Stimulated activated naive CD8-positive, alpha-beta T cell treated with anti-CD3 and anti-CD28 coated beads, Interleukin-15, Interleukin-2, amounts not matched to agents 100 U/mL and 50 U/mL, for 24 hours (primary cell): ENCODE measurements around the gene CYTH3.
A peak's percentile ranks its signal among the peaks of the same experiment; 100 is the strongest.
"Not testable (repeated sequence)": the region's sequence is repeated elsewhere in the genome, so short reads cannot be mapped to it uniquely, and the experiment has no call there.

Source experiments
- ATAC-seq: fragments of 150-1000 bp; cut with Tn5 transposase; one replicate; pipeline ENCODE4 v1.10.0; 2021
- DNase-seq: peaks from one replicate; pipeline ENCODE4 v3.0.0; 2021

The CYTH3 gene

GRCh38 chr7:6232116-6232515, 40.3 kb downstream of the CYTH3 start:
- DNase-seq: no peak
- no peak for ATAC-seq

- no peak for ATAC-seq
- DNase-seq: no peak
Observed at GRCh38 chr7:6231184-6231583, 41.2 kb downstream of the CYTH3 start.

GRCh38 chr7:6229284-6229683, 43.1 kb downstream of the CYTH3 start:
- not testable (repeated sequence) for ATAC-seq, DNase-seq

GRCh38 chr7:6228361-6229229, 43.8 kb downstream of the CYTH3 start:
- ATAC-seq (no peak), DNase-seq (no peak)

- DNase-seq (no peak), ATAC-seq (no peak)
Observed at GRCh38 chr7:6227294-6227846, 45.1 kb downstream of the CYTH3 start.

GRCh38 chr7:6226194-6226799, 46.1 kb downstream of the CYTH3 start:
- ATAC-seq: no peak
- no peak for DNase-seq

GRCh38 chr7:6223411-6223810, 49.0 kb downstream of the CYTH3 start:
- not testable (repeated sequence) for ATAC-seq, DNase-seq

- not testable (repeated sequence) for ATAC-seq, DNase-seq
Observed at GRCh38 chr7:6223010-6223409, 49.4 kb downstream of the CYTH3 start.

- ATAC-seq: peak; percentile 100
- DNase-seq: peak; percentile 32
Observed at GRCh38 chr7:6221340-6222319, 50.8 kb downstream of the CYTH3 start.

- DNase-seq: no peak
- no peak for ATAC-seq
Observed at GRCh38 chr7:6218329-6218728, 54.1 kb downstream of the CYTH3 start.

- no peak for ATAC-seq
- no peak for DNase-seq
Observed at GRCh38 chr7:6212008-6212407, 60.4 kb downstream of the CYTH3 start.

- no peak for ATAC-seq
- no peak for DNase-seq
Observed at GRCh38 chr7:6210621-6211372, 61.6 kb downstream of the CYTH3 start.

GRCh38 chr7:6209340-6209739, 63.1 kb downstream of the CYTH3 start:
- DNase-seq (no peak), ATAC-seq (no peak)

GRCh38 chr7:6208573-6209328, 63.7 kb downstream of the CYTH3 start:
- DNase-seq: no peak
- ATAC-seq: no peak

- ATAC-seq (no peak), DNase-seq (no peak)
Observed at GRCh38 chr7:6205971-6206660, 66.3 kb downstream of the CYTH3 start.

- DNase-seq (no peak), ATAC-seq (no peak)
Observed at GRCh38 chr7:6203381-6203780, 69.0 kb downstream of the CYTH3 start.

GRCh38 chr7:6202117-6202516, 70.3 kb downstream of the CYTH3 start:
- DNase-seq: no peak
- ATAC-seq: no peak

- DNase-seq (no peak), ATAC-seq (no peak)
Observed at GRCh38 chr7:6200971-6201370, 71.5 kb downstream of the CYTH3 start.

- DNase-seq (no peak), ATAC-seq (no peak)
Observed at GRCh38 chr7:6198689-6199595, 73.5 kb downstream of the CYTH3 start.
